Measurements from ENCODE around the gene FRMD4B. TPM values are rescaled to one million over a fixed set of nuclear protein-coding genes. Genes with fewer than 3 reads are reported as not detected.

Gene FRMD4B
- total RNA-seq, 2 donors from 2014 or later: 30.6 to 37.8 TPM

DNA sequence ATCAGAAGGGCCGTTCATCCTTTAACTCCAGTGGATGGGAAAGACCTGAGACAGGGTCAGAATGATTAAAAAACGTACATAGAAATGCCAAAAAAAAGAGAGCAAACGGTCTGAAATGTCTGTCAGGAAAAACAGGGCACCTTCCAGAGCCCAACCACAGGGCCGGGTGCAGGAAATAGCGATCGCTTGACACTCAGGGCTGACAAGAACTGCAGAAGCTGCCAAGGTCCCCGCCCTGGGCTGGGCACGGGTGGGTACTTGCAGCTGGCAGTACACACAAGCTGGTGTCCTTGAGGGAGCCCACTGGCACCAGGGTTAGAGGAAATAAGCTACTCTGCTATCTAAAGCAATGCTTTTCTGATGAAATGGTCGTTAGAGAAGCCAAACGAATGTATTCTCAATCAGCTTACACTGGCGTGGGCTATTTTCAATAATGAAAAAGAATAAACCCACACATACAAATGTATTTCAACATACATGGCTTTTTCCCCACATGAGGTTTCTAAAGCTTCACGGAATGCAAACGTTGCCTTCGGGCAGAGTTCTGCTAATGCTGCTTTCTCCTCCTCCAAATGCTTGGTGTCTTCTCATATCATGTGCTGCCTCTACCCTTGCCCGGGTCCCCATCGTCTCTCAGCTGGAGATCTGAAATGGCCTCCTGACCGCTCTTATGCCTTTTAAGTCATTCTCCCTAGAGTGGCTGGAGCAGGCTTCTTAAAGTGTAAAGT lies 15.6 kb downstream of the FRMD4B start:
- H3K4me3 ChIP-seq: peak overlapping the region in 1 of 2 donors; percentile 13
- TF ChIP-seq, protein P1, sequence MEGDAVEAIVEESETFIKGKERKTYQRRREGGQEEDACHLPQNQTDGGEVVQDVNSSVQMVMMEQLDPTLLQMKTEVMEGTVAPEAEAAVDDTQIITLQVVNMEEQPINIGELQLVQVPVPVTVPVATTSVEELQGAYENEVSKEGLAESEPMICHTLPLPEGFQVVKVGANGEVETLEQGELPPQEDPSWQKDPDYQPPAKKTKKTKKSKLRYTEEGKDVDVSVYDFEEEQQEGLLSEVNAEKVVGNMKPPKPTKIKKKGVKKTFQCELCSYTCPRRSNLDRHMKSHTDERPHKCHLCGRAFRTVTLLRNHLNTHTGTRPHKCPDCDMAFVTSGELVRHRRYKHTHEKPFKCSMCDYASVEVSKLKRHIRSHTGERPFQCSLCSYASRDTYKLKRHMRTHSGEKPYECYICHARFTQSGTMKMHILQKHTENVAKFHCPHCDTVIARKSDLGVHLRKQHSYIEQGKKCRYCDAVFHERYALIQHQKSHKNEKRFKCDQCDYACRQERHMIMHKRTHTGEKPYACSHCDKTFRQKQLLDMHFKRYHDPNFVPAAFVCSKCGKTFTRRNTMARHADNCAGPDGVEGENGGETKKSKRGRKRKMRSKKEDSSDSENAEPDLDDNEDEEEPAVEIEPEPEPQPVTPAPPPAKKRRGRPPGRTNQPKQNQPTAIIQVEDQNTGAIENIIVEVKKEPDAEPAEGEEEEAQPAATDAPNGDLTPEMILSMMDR (IDR thresholded peaks at IDR 0.05): no peak
- DNase-seq (ENCODE audit: low spot score): peak; percentile 88
- H3K9me3 ChIP-seq: no peaks in the 10 kb centered on the region
- peaks cover 0 to 50% of the 10 kb centered on the region in 2 donors for H3K4me1 ChIP-seq
- H3K27me3 ChIP-seq: no peaks in the 10 kb centered on the region
- no peaks in the 10 kb centered on the region for H3K36me3 ChIP-seq
- peak overlapping the region; percentile 81 to 85 for H3K27ac ChIP-seq

GRCh38 chr3:69368129-69368741 lies 17.7 kb downstream of the FRMD4B start:
- TF ChIP-seq, protein P1 (IDR thresholded peaks at IDR 0.05): no peak
- peaks cover 0 to 50% of the 10 kb centered on the region in 2 donors for H3K4me1 ChIP-seq
- no peak for DNase-seq (ENCODE audit: low spot score)
- no peaks in the 10 kb centered on the region for H3K27me3 ChIP-seq
- no peaks in the 10 kb centered on the region for H3K9me3 ChIP-seq
- no peaks in the 10 kb centered on the region for H3K36me3 ChIP-seq
- peak overlapping the region; percentile 81 to 85 for H3K27ac ChIP-seq
- H3K4me3 ChIP-seq: no peak overlapping the region

DNA sequence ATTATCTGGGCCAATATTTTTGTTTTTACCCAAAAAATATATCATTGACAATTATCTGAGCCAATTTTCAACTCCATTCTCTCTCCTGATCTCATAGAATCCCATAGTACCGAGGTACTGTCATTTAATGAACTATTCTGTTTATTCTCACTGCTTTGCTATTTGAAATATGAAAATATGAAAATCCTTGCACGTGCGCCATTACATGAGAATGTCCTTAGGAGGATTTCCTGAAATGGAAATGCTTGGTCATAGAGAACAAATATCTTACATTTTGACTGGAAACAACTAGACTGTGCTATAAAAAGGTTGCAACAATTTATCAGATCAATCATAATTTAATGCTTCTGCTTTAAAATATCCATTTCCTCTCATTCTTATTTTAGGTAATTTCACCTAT lies 18.3 kb downstream of the FRMD4B start:
- H3K4me3 ChIP-seq: no peak overlapping the region
- DNase-seq (ENCODE audit: low spot score): no peak
- H3K4me1 ChIP-seq: peaks cover 0 to 50% of the 10 kb centered on the region in 2 donors
- TF ChIP-seq, protein P1 (IDR thresholded peaks at IDR 0.05): no peak
- H3K27ac ChIP-seq: no peak overlapping the region
- no peaks in the 10 kb centered on the region for H3K36me3 ChIP-seq
- H3K9me3 ChIP-seq: no peaks in the 10 kb centered on the region
- H3K27me3 ChIP-seq: no peaks in the 10 kb centered on the region

DNA sequence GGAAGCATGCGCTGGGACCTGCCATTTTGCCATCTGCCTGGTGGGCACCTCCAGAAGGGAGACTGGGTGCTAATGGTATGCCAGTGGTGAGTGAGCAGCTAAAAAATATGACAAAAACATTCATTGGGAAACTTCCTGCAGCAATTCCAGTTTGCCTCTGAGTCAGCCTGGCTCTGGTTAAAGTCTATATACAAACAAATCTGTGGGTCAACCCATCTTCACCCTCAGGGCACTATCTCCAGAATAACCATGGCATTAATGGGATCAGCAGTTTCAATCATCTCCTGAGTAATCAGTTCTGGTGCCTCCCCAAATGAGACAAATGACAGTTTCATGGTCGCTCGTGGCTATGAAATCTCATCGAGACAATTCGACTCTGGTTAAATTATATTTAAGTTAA lies 21.5 kb downstream of the FRMD4B start:
- H3K4me1 ChIP-seq: peaks cover 0 to 24% of the 10 kb centered on the region in 2 donors
- TF ChIP-seq, protein P1 (IDR thresholded peaks at IDR 0.05): no peak
- H3K4me3 ChIP-seq: no peak overlapping the region
- H3K9me3 ChIP-seq: no peaks in the 10 kb centered on the region
- no peaks in the 10 kb centered on the region for H3K27me3 ChIP-seq
- peak overlapping the region; percentile 19 to 21 for H3K27ac ChIP-seq
- H3K36me3 ChIP-seq: no peaks in the 10 kb centered on the region
- no peak for DNase-seq (ENCODE audit: low spot score)

- H3K9me3 ChIP-seq: peaks cover 0 to 5% of the 10 kb centered on the region in 2 donors
- no peak for DNase-seq (ENCODE audit: low spot score)
- TF ChIP-seq, protein P1 (IDR thresholded peaks at IDR 0.05): no peak
- H3K27ac ChIP-seq: peak overlapping the region in 1 of 2 donors; percentile 44
- no peaks in the 10 kb centered on the region for H3K27me3 ChIP-seq
- no peak overlapping the region for H3K4me3 ChIP-seq
- H3K4me1 ChIP-seq: peaks cover 0 to 9% of the 10 kb centered on the region in 2 donors
- H3K36me3 ChIP-seq: no peaks in the 10 kb centered on the region
Measured at GRCh38 chr3:69360690-69361089, 25.2 kb downstream of the FRMD4B start.
